Mucosa of descending colon (tissue), 3 donors: ENCODE data around the gene MGAT3. TPM values are rescaled to one million over a fixed set of nuclear protein-coding genes. Genes with fewer than 3 reads are reported as not detected.

Experiments used
- ATAC-seq: fragments of 200-7000 bp; cut with Tn5 transposase; one replicate; pipeline ENCODE4 v1.9.1; 2020; ENCODE audit warnings: mild to moderate bottlenecking, moderate library complexity
- DNase-seq, 3 donors: peaks; one replicate each; pipeline ENCODE4 v3.0.0-alpha.2; 2020
- H3K36me3 ChIP-seq: fragments of 200-600 bp; one replicate; pipeline ENCODE4 v1.8.0; 2021; ENCODE audit warnings: low read depth, mild to moderate bottlenecking
- H3K4me1 ChIP-seq: fragments of 200-600 bp; one replicate; pipeline ENCODE4 v1.8.0; 2021; ENCODE audit warnings: low read depth, mild to moderate bottlenecking
- H3K4me3 ChIP-seq: fragments of 200-600 bp; one replicate; pipeline ENCODE4 v1.8.0; 2021; ENCODE audit warnings: mild to moderate bottlenecking
- H3K9me3 ChIP-seq: fragments of 200-600 bp; one replicate; pipeline ENCODE4 v1.8.0; 2021; ENCODE audit warnings: mild to moderate bottlenecking
- CTCF ChIP-seq: fragments of 200-600 bp; IDR thresholded peaks from one replicate; pipeline ENCODE4 v1.8.0; 2022; ENCODE audit warnings: antibody characterized with exemption, mild to moderate bottlenecking
- intact Hi-C, 2 donors: fragments of 100-400 bp; cut with DNase I in 1 of 2; cut with micrococcal nuclease in 1 of 2; formaldehyde crosslinking; loops; one replicate each; pipeline versions ENCODE4 v1.11.0 to v1.11.1; 2022; cut with DNase I, micrococcal nuclease
- total RNA-seq, 3 donors: library from RNA; stranded (reverse); fragmentation: NEBNext Ultra II Directional in 2 of 3; extraction: Animal tissue kit (Norgen Biotek cat#: 25700) in 2 of 3; gene quantifications; one replicate each; pipeline versions ENCODE4 v1.2.1 to v1.2.4, GENCODE V29; 2021 to 2023
- donor health status: DM: no; HTN: no; CAD: no; lungs with moderate emphysema.
- donor health status: DM: no; HTN: no; CAD: no.
- donor health status: DM: no; HTN: yes; CAD: no.

MGAT3 gene
- total RNA-seq, 3 donors from 2014 or later = 5.1 to 8.5 (median 6.5) TPM

- peaks cover 2% of the 10 kb centered on the region for H3K36me3 ChIP-seq
- DNase-seq = peak in 1 of 3 donors; percentile 48
- no peaks in the 10 kb centered on the region for H3K4me1 ChIP-seq
- H3K4me3 ChIP-seq = no peak overlapping the region
- intact Hi-C loops = no loop called here
- no peaks in the 10 kb centered on the region for H3K9me3 ChIP-seq
- no peak for ATAC-seq
- no peak for TF ChIP-seq CTCF
Observed at GRCh38 chr22:39426380-39427043, 30.3 kb upstream of the MGAT3 start.

- no peak overlapping the region for H3K4me3 ChIP-seq
- intact Hi-C loops = no loop called here
- H3K4me1 ChIP-seq = no peaks in the 10 kb centered on the region
- H3K36me3 ChIP-seq = no peaks in the 10 kb centered on the region
- TF ChIP-seq CTCF = no peak
- H3K9me3 ChIP-seq = no peaks in the 10 kb centered on the region
- DNase-seq (peak in 2 of 3 donors; percentile 9 to 37), ATAC-seq (peak; percentile 27)
Observed at GRCh38 chr22:39427751-39428596, 28.8 kb upstream of the MGAT3 start.

GRCh38 chr22:39428597-39429071 is 28.2 kb upstream of the MGAT3 start:
- intact Hi-C loops = no loop called here

GRCh38 chr22:39429186-39429585 is 27.6 kb upstream of the MGAT3 start:
- Histone ChIP-seq H3K4me3 (no peak overlapping the region), H3K9me3 (no peaks in the 10 kb centered on the region), H3K36me3 (no peaks in the 10 kb centered on the region), H3K4me1 (no peaks in the 10 kb centered on the region)
- peak in 1 of 3 donors; percentile 19 for DNase-seq
- intact Hi-C loops = no loop called here
- no peak for TF ChIP-seq CTCF
- no peak for ATAC-seq

More at GRCh38 chr22:39428597-39429071, 28.2 kb upstream of the MGAT3 start:
- no peaks in the 10 kb centered on the region for H3K9me3 ChIP-seq
- ATAC-seq = no peak
- DNase-seq = peak in 1 of 3 donors; percentile 26
- H3K36me3 ChIP-seq = no peaks in the 10 kb centered on the region
- no peak for TF ChIP-seq CTCF
- H3K4me3 ChIP-seq = no peak overlapping the region
- no peaks in the 10 kb centered on the region for H3K4me1 ChIP-seq

- ATAC-seq (no peak), DNase-seq (peak in 1 of 3 donors; percentile 38)
- intact Hi-C loops = no loop called here
- H3K4me1 ChIP-seq = no peaks in the 10 kb centered on the region
- no peak overlapping the region for H3K4me3 ChIP-seq
- TF ChIP-seq CTCF = no peak
- H3K36me3 ChIP-seq = no peaks in the 10 kb centered on the region
- H3K9me3 ChIP-seq = no peaks in the 10 kb centered on the region
Observed at GRCh38 chr22:39429916-39430575, 26.8 kb upstream of the MGAT3 start.
